DND-41 (cell line): ENCODE data around the gene INPP5J.
"Not testable (repeated sequence)": the region's sequence is repeated elsewhere in the genome, so short reads cannot be mapped to it uniquely, and the experiment has no call there.

Experiments
- ATAC-seq: fragments of 200-7000 bp; cut with Tn5 transposase; 3 replicates; pipeline ENCODE4 v1.9.1; 2021; ENCODE audit warnings: low read depth; ENCODE audit not compliant: insufficient read depth
- DNase-seq: peaks from one replicate; pipeline ENCODE4 v3.0.0-alpha.2; 2020
- H2AFZ ChIP-seq: 2 replicates; pipeline ENCODE4 v1.6.0; 2012; ENCODE audit warnings: low read depth, low read length
- H3K27ac ChIP-seq: 2 replicates; pipeline ENCODE4 v1.5.1; 2012; ENCODE audit warnings: low read length, inconsistent platforms
- H3K27me3 ChIP-seq: fragments of 200-600 bp; sonication (generic); 2 replicates; pipeline ENCODE4 v1.6.0; 2012; ENCODE audit warnings: low read length, mild to moderate bottlenecking, inconsistent platforms; ENCODE audit not compliant: insufficient read depth, poor library complexity
- H3K36me3 ChIP-seq: 2 replicates; pipeline ENCODE4 v1.5.1; 2012; ENCODE audit warnings: low read length, inconsistent platforms; ENCODE audit not compliant: insufficient read depth
- H3K4me1 ChIP-seq: 2 replicates; pipeline ENCODE4 v1.5.1; 2012; ENCODE audit warnings: mild to moderate bottlenecking, low read length; ENCODE audit not compliant: insufficient read depth
- H3K4me2 ChIP-seq: 2 replicates; pipeline ENCODE4 v1.6.0; 2012; ENCODE audit warnings: mild to moderate bottlenecking, moderate library complexity, low read length, inconsistent platforms; ENCODE audit not compliant: insufficient read depth
- H3K4me3 ChIP-seq, 2 experiments: fragments of 200-600 bp in 1 of 2; shearing (Covaris generic) in 1 of 2; 2 replicates each; pipeline ENCODE4 v1.5.1; 2012 to 2016; ENCODE audit warnings: inconsistent platforms in 2 of 2, low read length in 2 of 2, mild to moderate bottlenecking in 2 of 2, low read depth in 1 of 2, moderate library complexity in 1 of 2
- H3K79me2 ChIP-seq: 2 replicates; pipeline ENCODE4 v1.6.0; 2012; ENCODE audit warnings: low read length, inconsistent platforms; ENCODE audit not compliant: insufficient read depth
- H3K9ac ChIP-seq: 2 replicates; pipeline ENCODE4 v1.6.0; 2012; ENCODE audit warnings: low read depth, mild to moderate bottlenecking, inconsistent platforms, low read length, moderate library complexity
- H3K9me3 ChIP-seq: 2 replicates; pipeline ENCODE4 v1.5.1; 2012; ENCODE audit warnings: low read length, moderate library complexity, mild to moderate bottlenecking, inconsistent platforms; ENCODE audit not compliant: insufficient read depth, severe bottlenecking
- H4K20me1 ChIP-seq: 2 replicates; pipeline ENCODE4 v1.6.0; 2012; ENCODE audit warnings: low read length; ENCODE audit not compliant: insufficient read depth
- EZH2 ChIP-seq: IDR thresholded peaks from 3 replicates; pipeline ENCODE4 v1.6.1; 2012; ENCODE audit warnings: borderline replicate concordance, low read depth, mild to moderate bottlenecking, moderate library complexity, low read length, inconsistent platforms; ENCODE audit not compliant: severe bottlenecking
- TF ChIP-seq, protein P1 (sequence below): IDR thresholded peaks from 2 replicates; pipeline ENCODE4 v1.5.1; 2012; ENCODE audit warnings: borderline replicate concordance, low read length, moderate library complexity, mild to moderate bottlenecking; ENCODE audit not compliant: poor library complexity, severe bottlenecking; ENCODE audit errors: extremely low read depth

INPP5J gene

DNA sequence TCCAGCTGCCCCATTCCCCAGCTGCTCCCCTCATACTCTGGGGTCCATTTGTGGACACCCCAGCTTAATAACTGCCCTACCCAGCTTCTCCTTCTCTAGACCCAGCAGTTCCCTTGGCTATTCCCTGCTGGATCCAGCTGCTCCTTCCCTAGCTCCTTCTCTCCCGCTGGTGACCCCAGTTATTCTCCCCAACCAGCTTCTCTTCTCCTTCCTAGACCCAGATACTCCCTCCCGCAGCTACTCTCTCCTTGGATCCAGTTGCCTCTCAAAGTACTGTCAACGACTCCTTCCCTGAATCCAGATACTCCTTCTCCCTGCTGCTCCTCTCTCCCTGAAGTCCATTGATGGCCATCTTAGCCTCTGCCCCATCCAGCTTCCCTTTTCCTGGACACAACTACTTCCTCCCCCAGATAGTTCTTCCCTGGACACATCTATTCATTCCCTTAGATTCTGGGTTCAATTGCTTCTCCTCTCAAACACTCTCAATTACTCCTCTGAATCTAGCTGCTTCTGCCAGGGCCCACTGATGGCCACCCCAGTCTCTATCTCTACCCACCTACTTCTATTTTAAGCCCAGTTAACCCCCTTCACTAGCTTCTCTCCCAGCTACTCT lies 27.0 kb upstream of the INPP5J start:
- no peaks in the 10 kb centered on the region for H3K79me2 ChIP-seq
- no peaks in the 10 kb centered on the region for H3K27me3 ChIP-seq
- no peak for ATAC-seq
- H3K9me3 ChIP-seq = no peaks in the 10 kb centered on the region
- no peak overlapping the region for H3K4me3 ChIP-seq
- H3K9ac ChIP-seq = no peak overlapping the region
- H3K36me3 ChIP-seq = peaks cover 65% of the 10 kb centered on the region
- no peak overlapping the region for H3K4me2 ChIP-seq
- no peaks in the 10 kb centered on the region for H4K20me1 ChIP-seq
- TF ChIP-seq EZH2 = no peak
- TF ChIP-seq, protein P1, sequence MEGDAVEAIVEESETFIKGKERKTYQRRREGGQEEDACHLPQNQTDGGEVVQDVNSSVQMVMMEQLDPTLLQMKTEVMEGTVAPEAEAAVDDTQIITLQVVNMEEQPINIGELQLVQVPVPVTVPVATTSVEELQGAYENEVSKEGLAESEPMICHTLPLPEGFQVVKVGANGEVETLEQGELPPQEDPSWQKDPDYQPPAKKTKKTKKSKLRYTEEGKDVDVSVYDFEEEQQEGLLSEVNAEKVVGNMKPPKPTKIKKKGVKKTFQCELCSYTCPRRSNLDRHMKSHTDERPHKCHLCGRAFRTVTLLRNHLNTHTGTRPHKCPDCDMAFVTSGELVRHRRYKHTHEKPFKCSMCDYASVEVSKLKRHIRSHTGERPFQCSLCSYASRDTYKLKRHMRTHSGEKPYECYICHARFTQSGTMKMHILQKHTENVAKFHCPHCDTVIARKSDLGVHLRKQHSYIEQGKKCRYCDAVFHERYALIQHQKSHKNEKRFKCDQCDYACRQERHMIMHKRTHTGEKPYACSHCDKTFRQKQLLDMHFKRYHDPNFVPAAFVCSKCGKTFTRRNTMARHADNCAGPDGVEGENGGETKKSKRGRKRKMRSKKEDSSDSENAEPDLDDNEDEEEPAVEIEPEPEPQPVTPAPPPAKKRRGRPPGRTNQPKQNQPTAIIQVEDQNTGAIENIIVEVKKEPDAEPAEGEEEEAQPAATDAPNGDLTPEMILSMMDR = no peak
- H2AFZ ChIP-seq = no peak overlapping the region
- DNase-seq = no peak
- H3K27ac ChIP-seq = no peak overlapping the region
- no peaks in the 10 kb centered on the region for H3K4me1 ChIP-seq

DNA sequence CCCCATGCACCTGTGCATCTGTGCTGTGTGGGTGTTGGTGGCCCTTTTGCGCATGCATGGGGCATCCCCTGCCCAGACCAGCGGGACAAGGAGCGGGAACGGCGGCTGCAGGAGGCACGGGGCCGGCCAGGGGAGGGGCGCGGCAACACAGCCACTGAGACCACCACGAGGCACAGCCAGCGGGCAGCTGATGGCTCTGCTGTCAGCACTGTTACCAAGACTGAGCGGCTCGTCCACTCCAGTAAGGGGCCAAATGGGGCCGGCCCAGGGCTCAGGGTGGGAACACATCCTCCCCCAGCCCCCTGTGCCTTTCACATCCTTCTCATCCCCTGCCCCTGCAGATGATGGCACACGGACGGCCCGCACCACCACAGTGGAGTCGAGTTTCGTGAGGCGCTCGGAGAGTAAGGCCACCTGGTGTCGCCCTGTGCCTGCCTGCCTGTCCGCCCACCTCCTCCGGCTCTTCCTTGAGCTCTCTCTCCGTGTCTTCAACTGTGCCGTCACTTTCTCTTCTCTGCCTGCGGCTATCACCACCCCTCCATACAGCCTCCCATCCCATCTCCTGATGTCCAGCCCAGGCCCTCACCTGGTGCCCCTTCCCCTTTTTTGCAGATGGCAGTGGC lies 26.0 kb upstream of the INPP5J start:
- TF ChIP-seq, protein P1 = no peak
- TF ChIP-seq EZH2 = no peak
- H3K9me3 ChIP-seq = no peaks in the 10 kb centered on the region
- H2AFZ ChIP-seq = no peak overlapping the region
- no peaks in the 10 kb centered on the region for H3K27me3 ChIP-seq
- H3K79me2 ChIP-seq = no peaks in the 10 kb centered on the region
- H3K4me2 ChIP-seq = no peak overlapping the region
- no peaks in the 10 kb centered on the region for H4K20me1 ChIP-seq
- H3K36me3 ChIP-seq = peaks cover 61% of the 10 kb centered on the region
- no peak overlapping the region for H3K9ac ChIP-seq
- H3K27ac ChIP-seq = no peak overlapping the region
- H3K4me3 ChIP-seq = no peak overlapping the region
- DNase-seq (no peak), ATAC-seq (no peak)
- H3K4me1 ChIP-seq = no peaks in the 10 kb centered on the region

DNA sequence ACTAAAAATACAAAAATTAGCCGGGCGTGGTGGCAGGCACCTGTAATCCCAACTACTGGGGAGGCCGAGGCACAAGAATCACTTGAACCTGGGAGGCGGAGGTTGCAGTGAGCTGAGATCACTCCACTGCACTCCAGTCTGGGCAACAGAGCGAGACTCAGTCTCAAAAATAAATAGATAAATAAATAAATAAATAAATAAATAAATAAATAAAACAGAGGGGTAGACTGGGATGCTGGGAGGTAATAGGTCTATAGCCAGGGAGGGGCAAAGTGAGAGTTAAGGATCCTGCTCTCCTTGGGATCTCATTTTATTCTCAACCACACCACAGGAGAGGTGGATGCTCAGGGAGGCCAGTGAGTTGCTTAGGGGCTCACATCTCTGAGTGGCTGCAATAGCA lies 25.2 kb upstream of the INPP5J start:
- H2AFZ ChIP-seq, H3K4me3 ChIP-seq, DNase-seq, H3K4me1 ChIP-seq, H3K27me3 ChIP-seq, H3K27ac ChIP-seq, H3K79me2 ChIP-seq, H3K4me2 ChIP-seq, ATAC-seq, H4K20me1 ChIP-seq, H3K9me3 ChIP-seq, H3K9ac ChIP-seq: not testable (repeated sequence)
- H3K36me3 ChIP-seq = peaks cover 54% of the 10 kb centered on the region

DNA sequence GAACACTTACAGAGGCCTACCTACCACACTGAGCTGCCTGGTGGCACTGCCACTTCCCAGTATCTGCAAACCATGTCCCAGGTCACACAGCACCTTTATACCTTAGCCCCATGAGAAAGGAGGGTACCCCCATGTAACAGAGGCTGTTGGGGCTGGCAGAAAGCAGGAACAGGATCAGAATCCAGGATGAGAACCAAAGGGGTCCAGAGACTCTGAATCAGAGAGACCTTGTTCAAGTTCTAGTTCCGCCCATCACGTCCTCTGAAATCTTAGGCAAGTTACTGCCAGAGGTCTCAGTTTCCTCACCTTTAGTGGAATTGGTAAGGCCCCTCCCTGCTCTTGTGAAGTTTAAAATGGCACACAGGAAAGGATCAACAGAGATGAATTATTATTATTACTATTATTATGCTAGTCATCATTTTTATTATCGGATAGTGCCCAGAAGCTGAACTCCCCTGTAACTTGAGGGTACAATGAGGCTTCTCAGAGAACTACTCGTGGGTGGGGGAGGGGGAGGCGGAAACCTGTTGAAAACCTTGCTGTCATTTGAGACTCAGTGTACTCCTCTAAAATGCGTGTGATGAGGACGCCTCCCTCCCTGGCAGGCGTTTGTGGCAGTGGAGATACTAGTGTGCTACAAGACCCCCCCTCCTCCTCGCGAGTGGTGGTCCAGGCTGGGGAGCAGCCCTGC lies 24.7 kb upstream of the INPP5J start:
- H3K4me3 ChIP-seq = no peak overlapping the region
- H4K20me1 ChIP-seq = no peaks in the 10 kb centered on the region
- no peak for ATAC-seq
- H3K36me3 ChIP-seq = peaks cover 48% of the 10 kb centered on the region
- H3K9me3 ChIP-seq = no peaks in the 10 kb centered on the region
- no peak overlapping the region for H3K4me2 ChIP-seq
- TF ChIP-seq, protein P1 = no peak
- TF ChIP-seq EZH2 = no peak
- no peak overlapping the region for H3K9ac ChIP-seq
- DNase-seq = no peak
- H3K27me3 ChIP-seq = no peaks in the 10 kb centered on the region
- no peak overlapping the region for H2AFZ ChIP-seq
- H3K27ac ChIP-seq = no peak overlapping the region
- H3K79me2 ChIP-seq = no peaks in the 10 kb centered on the region
- no peaks in the 10 kb centered on the region for H3K4me1 ChIP-seq
